Measurements from ENCODE around the gene CCNL1. TPM values are rescaled to one million over a fixed set of nuclear protein-coding genes. Genes with fewer than 3 reads are reported as not detected.
A peak's percentile ranks its signal among the peaks of the same experiment; 100 is the strongest.

CCNL1 gene
- total and polyA plus RNA-seq, 4 donors: 17.4 to 189 (median 151) TPM

GRCh38 chr3:157154563-157155330 lies 5.2 kb downstream of the CCNL1 start:
- 43 to 46% methylated on average over 6 of the region's 6 CpGs for WGBS, 2 donors
- Histone ChIP-seq H3K27me3 (ENCODE audit: control insufficient read depth in 1 of 2, insufficient read depth in 2 of 2, low read length in 1 of 2) (no peaks in the 10 kb centered on the region), H3K36me3 (ENCODE audit: control insufficient read depth in 1 of 2, insufficient read depth in 2 of 2, low read length in 1 of 2) (peaks cover 2 to 4% of the 10 kb centered on the region in 2 donors), H3K27ac (ENCODE audit: low read depth in 1 of 2, low read length in 2 of 2) (no peak overlapping the region), H3K9me3 (ENCODE audit: control insufficient read depth, low read length) (no peaks in the 10 kb centered on the region), H3K4me3 (ENCODE audit: low read length in 2 of 2) (peak overlapping the region in 1 of 2 donors; percentile 5), H3K4me1 (ENCODE audit: control insufficient read depth in 1 of 2, insufficient read depth in 2 of 2, low read length in 2 of 2) (no peaks in the 10 kb centered on the region)
- ATAC-seq (ENCODE audit: low FRiP score) (no peak), DNase-seq (no peak)
- intact Hi-C loops (cut with DNase I): no loop called here

DNA sequence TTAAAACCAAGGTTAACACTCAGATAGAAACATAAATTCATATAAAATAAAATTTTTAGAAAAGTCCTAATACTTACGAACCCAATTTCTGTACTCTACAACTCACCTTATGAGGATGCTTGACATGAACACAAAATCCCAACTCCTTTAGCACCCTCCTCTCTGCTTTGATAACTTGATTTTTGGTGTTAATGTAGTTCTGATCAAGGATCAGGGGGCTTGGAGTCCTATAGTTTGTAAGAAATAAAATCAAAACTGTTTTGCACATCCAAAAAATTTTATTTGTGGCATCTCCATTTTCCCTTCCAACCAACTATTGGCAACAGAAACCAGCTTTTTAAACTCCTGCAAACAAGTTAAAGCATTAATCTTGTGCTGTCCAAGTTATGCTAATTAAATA lies 7.0 kb downstream of the CCNL1 start:
- Histone ChIP-seq H3K36me3 (ENCODE audit: control insufficient read depth in 1 of 2, insufficient read depth in 2 of 2, low read length in 1 of 2) (peaks cover 5 to 16% of the 10 kb centered on the region in 2 donors), H3K27ac (ENCODE audit: low read depth in 1 of 2, low read length in 2 of 2) (no peak overlapping the region), H3K4me3 (ENCODE audit: low read length in 2 of 2) (no peak overlapping the region), H3K27me3 (ENCODE audit: control insufficient read depth in 1 of 2, insufficient read depth in 2 of 2, low read length in 1 of 2) (no peaks in the 10 kb centered on the region), H3K9me3 (ENCODE audit: control insufficient read depth, low read length) (no peaks in the 10 kb centered on the region), H3K4me1 (ENCODE audit: control insufficient read depth in 1 of 2, insufficient read depth in 2 of 2, low read length in 2 of 2) (no peaks in the 10 kb centered on the region)
- intact Hi-C loops (cut with DNase I): no loop called here
- DNase-seq (no peak), ATAC-seq (ENCODE audit: low FRiP score) (no peak)
- WGBS, 2 donors: 73% methylated on average over 1 of the region's 1 CpG

DNA sequence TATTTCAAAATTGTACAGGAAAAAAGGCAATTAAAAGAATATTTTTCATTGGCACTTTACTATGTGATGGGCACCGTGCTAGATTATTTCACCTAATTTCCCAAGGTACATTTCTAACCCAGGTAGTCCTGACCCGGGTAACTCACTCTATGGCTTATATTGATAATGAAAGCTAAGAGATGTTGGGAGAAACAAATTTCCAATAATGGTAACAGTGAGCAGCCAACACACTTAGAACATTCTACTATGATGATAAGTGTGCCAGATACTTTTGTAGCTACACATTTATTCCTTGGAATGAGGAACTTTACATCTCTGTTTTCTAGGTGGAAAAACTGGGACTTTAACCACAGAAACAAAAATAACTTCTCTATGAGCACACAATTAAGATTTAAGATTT lies 7.5 kb downstream of the CCNL1 start:
- Histone ChIP-seq H3K4me3 (ENCODE audit: low read length in 2 of 2) (no peak overlapping the region), H3K4me1 (ENCODE audit: control insufficient read depth in 1 of 2, insufficient read depth in 2 of 2, low read length in 2 of 2) (no peaks in the 10 kb centered on the region), H3K36me3 (ENCODE audit: control insufficient read depth in 1 of 2, insufficient read depth in 2 of 2, low read length in 1 of 2) (peaks cover 5 to 16% of the 10 kb centered on the region in 2 donors), H3K27me3 (ENCODE audit: control insufficient read depth in 1 of 2, insufficient read depth in 2 of 2, low read length in 1 of 2) (no peaks in the 10 kb centered on the region), H3K9me3 (ENCODE audit: control insufficient read depth, low read length) (no peaks in the 10 kb centered on the region), H3K27ac (ENCODE audit: low read depth in 1 of 2, low read length in 2 of 2) (no peak overlapping the region)
- ATAC-seq (ENCODE audit: low FRiP score) (no peak), DNase-seq (no peak)
- WGBS, 2 donors: 80 to 90% methylated on average over 2 of the region's 2 CpGs
- intact Hi-C loops (cut with DNase I): no loop called here

- WGBS, 2 donors: 72 to 81% methylated on average over 2 of the region's 2 CpGs
- Histone ChIP-seq H3K9me3 (ENCODE audit: control insufficient read depth, low read length) (no peaks in the 10 kb centered on the region), H3K4me1 (ENCODE audit: control insufficient read depth in 1 of 2, insufficient read depth in 2 of 2, low read length in 2 of 2) (no peaks in the 10 kb centered on the region), H3K27me3 (ENCODE audit: control insufficient read depth in 1 of 2, insufficient read depth in 2 of 2, low read length in 1 of 2) (no peaks in the 10 kb centered on the region), H3K27ac (ENCODE audit: low read depth in 1 of 2, low read length in 2 of 2) (no peak overlapping the region), H3K36me3 (ENCODE audit: control insufficient read depth in 1 of 2, insufficient read depth in 2 of 2, low read length in 1 of 2) (peaks cover 5 to 16% of the 10 kb centered on the region in 2 donors), H3K4me3 (ENCODE audit: low read length in 2 of 2) (no peak overlapping the region)
- intact Hi-C loops (cut with DNase I): no loop called here
- no peak for DNase-seq
- no peak for ATAC-seq (ENCODE audit: low FRiP score)
Measured at GRCh38 chr3:157151627-157152026, 8.3 kb downstream of the CCNL1 start.

GRCh38 chr3:157151151-157151550 lies 8.8 kb downstream of the CCNL1 start:
- Histone ChIP-seq H3K4me1 (ENCODE audit: control insufficient read depth in 1 of 2, insufficient read depth in 2 of 2, low read length in 2 of 2) (no peaks in the 10 kb centered on the region), H3K36me3 (ENCODE audit: control insufficient read depth in 1 of 2, insufficient read depth in 2 of 2, low read length in 1 of 2) (peaks cover 5 to 16% of the 10 kb centered on the region in 2 donors), H3K27me3 (ENCODE audit: control insufficient read depth in 1 of 2, insufficient read depth in 2 of 2, low read length in 1 of 2) (no peaks in the 10 kb centered on the region), H3K9me3 (ENCODE audit: control insufficient read depth, low read length) (no peaks in the 10 kb centered on the region), H3K27ac (ENCODE audit: low read depth in 1 of 2, low read length in 2 of 2) (no peak overlapping the region), H3K4me3 (ENCODE audit: low read length in 2 of 2) (no peak overlapping the region)
- ATAC-seq (ENCODE audit: low FRiP score): no peak
- no peak for DNase-seq
- 90 to 97% methylated on average over 1 of the region's 1 CpG for WGBS, 2 donors
- intact Hi-C loops (cut with DNase I): no loop called here

- H3K9me3 ChIP-seq (ENCODE audit: control insufficient read depth, low read length): no peaks in the 10 kb centered on the region
- 89 to 91% methylated on average over 5 of the region's 5 CpGs for WGBS, 2 donors
- H3K27me3 ChIP-seq (ENCODE audit: control insufficient read depth in 1 of 2, insufficient read depth in 2 of 2, low read length in 1 of 2): no peaks in the 10 kb centered on the region
- intact Hi-C loops (cut with DNase I): no loop called here
- ATAC-seq (ENCODE audit: low FRiP score) (no peak), DNase-seq (no peak)
- no peak overlapping the region for H3K4me3 ChIP-seq (ENCODE audit: low read length in 2 of 2)
- H3K36me3 ChIP-seq (ENCODE audit: control insufficient read depth in 1 of 2, insufficient read depth in 2 of 2, low read length in 1 of 2): peaks cover 5 to 16% of the 10 kb centered on the region in 2 donors
- H3K27ac ChIP-seq (ENCODE audit: low read depth in 1 of 2, low read length in 2 of 2): no peak overlapping the region
- no peaks in the 10 kb centered on the region for H3K4me1 ChIP-seq (ENCODE audit: control insufficient read depth in 1 of 2, insufficient read depth in 2 of 2, low read length in 2 of 2)
Measured at GRCh38 chr3:157149136-157149696, 10.7 kb downstream of the CCNL1 start.

DNA sequence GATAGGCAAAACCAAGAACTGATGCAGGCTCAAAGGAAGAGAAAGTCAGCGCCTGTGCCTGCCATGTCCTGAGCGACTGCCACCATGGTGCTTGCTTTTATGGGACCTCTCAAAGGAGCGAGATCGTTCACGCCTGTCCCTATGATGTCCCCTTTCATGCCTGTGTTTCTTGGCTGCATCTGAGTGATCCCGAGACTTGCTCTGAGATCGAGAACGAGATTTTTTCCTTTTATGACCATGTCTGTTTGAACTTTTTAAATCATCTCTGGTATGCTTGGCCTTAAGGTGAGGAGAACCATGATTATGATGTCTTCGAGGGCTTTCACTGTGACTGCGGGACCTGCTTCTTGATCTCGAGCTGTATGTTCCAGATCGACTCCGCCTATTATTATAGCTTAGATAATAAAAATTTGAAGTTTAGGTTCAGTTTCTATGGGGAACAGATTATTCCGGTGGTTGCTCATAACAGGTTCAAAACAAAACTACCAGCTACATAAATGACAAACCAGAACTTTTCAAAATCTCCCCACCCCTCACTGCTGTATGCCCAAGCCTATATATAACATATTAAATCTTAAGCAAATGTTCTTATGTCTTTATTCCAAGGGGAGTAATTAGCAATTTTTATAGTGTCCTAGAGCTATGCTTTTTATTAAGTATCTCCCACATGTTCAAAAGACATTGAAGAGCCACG lies 11.6 kb downstream of the CCNL1 start:
- Histone ChIP-seq H3K4me1 (ENCODE audit: control insufficient read depth in 1 of 2, insufficient read depth in 2 of 2, low read length in 2 of 2) (no peaks in the 10 kb centered on the region), H3K9me3 (ENCODE audit: control insufficient read depth, low read length) (no peaks in the 10 kb centered on the region), H3K36me3 (ENCODE audit: control insufficient read depth in 1 of 2, insufficient read depth in 2 of 2, low read length in 1 of 2) (peaks cover 5 to 16% of the 10 kb centered on the region in 2 donors), H3K27me3 (ENCODE audit: control insufficient read depth in 1 of 2, insufficient read depth in 2 of 2, low read length in 1 of 2) (no peaks in the 10 kb centered on the region), H3K4me3 (ENCODE audit: low read length in 2 of 2) (no peak overlapping the region), H3K27ac (ENCODE audit: low read depth in 1 of 2, low read length in 2 of 2) (no peak overlapping the region)
- intact Hi-C loops (cut with DNase I): no loop called here
- DNase-seq (no peak), ATAC-seq (ENCODE audit: low FRiP score) (no peak)
- 87 to 89% methylated on average over 15 of the region's 15 CpGs for WGBS, 2 donors

DNA sequence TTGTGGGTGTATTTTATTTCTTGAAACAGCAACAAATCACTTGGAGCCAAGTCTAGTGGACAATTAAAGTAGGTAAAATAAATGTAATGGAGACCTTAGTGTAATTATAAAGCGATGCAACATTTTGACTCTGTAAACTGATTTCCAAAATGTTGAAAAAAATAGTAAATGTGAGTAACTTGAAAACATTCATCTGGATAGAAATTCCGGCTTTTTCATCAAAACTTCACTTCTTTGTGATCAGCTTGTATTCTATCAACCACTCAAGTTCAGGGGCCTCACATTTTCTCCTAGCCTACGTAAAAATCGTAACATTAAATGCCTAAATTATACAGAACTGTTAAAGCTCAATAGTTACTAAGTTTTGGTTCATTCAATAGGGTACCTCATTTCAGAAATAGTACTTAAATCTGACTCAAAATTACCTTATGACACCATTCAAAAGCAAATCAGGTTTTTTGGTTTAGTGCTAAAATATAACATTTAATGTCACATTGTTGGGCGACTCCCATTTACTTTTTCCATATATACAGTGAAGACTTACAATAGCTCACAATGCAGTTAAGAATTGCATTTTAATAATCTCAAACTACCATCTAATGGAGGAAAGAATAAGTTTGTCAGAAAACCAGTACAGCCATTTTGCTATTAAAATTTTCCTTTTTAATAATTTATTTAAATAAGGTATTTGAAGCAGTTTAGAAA lies 12.7 kb downstream of the CCNL1 start:
- ATAC-seq (ENCODE audit: low FRiP score): no peak
- Histone ChIP-seq H3K4me3 (ENCODE audit: low read length in 2 of 2) (no peak overlapping the region), H3K27me3 (ENCODE audit: control insufficient read depth in 1 of 2, insufficient read depth in 2 of 2, low read length in 1 of 2) (no peaks in the 10 kb centered on the region), H3K27ac (ENCODE audit: low read depth in 1 of 2, low read length in 2 of 2) (no peak overlapping the region), H3K4me1 (ENCODE audit: control insufficient read depth in 1 of 2, insufficient read depth in 2 of 2, low read length in 2 of 2) (no peaks in the 10 kb centered on the region), H3K36me3 (ENCODE audit: control insufficient read depth in 1 of 2, insufficient read depth in 2 of 2, low read length in 1 of 2) (peaks cover 7 to 16% of the 10 kb centered on the region in 2 donors), H3K9me3 (ENCODE audit: control insufficient read depth, low read length) (no peaks in the 10 kb centered on the region)
- WGBS, 2 donors: 89 to 93% methylated on average over 5 of the region's 5 CpGs
- intact Hi-C loops (cut with DNase I): no loop called here
- no peak for DNase-seq

Measured in aorta (tissue), 5 donors.